ENCODE measurements around the gene CCDC85C.

The CCDC85C gene

DNA sequence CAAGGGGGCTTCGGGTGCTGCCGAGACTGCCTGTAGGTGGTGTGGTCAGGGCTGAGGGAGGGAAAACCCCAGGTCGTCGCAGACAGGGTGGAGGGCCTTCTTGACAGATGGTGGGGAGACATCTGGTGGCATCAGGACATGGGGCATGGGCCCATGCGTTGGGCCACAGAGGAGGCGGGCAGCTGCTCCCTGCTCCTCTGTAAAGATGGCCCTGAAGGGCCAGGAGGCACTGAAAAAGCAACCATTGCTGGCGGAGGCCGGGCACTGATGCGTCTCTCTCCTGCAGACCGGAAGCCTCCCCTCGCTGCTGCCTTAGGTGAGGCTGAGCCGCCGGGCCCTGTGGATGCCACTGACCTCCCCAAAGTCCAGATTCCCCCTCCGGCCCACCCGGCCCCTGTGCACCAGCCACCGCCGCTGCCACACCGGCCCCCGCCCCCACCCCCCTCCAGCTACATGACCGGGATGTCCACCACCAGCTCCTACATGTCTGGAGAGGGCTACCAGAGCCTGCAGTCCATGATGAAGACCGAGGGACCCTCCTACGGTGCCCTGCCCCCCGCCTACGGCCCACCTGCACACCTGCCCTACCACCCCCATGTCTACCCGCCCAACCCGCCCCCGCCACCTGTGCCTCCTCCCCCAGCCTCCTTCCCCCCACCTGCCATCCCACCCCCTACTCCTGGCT, 94.0 kb downstream of the CCDC85C start:
- no peak for DNase-seq

DNA sequence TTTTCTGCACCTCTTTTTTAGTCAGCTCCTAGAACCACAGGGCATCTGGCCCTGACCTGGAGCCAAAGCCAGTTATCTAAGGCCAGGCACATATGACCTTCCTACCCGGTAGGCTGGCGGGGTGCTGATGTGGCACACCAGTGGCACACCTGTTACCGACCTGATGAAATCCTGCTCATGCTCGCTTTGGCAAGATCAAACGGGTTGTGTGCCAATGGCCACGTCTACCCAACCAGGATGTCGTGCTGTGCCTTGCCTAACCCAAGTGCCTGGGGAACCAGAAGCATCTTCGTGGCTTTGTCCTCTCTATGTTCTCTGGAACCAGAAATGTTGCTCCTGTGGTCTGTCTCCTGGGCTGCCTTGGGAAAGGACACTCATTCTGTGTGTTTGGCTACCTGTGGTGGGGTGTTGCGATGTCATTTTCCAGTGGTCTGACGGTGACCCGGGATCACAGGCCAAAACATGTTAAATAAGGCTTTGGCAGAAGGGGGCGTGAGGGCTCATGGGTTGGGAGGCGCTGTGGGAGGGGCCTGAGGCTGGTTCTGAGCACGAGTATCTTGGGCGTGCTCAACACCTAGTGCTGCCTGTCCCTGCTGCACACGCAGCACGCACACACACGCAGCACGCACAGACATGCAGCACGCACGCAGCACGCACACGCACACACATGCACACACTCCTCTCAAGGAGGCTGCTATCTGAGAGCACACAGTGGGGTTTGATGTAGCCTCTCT, 94.9 kb downstream of the CCDC85C start:
- no peak for DNase-seq

DNA sequence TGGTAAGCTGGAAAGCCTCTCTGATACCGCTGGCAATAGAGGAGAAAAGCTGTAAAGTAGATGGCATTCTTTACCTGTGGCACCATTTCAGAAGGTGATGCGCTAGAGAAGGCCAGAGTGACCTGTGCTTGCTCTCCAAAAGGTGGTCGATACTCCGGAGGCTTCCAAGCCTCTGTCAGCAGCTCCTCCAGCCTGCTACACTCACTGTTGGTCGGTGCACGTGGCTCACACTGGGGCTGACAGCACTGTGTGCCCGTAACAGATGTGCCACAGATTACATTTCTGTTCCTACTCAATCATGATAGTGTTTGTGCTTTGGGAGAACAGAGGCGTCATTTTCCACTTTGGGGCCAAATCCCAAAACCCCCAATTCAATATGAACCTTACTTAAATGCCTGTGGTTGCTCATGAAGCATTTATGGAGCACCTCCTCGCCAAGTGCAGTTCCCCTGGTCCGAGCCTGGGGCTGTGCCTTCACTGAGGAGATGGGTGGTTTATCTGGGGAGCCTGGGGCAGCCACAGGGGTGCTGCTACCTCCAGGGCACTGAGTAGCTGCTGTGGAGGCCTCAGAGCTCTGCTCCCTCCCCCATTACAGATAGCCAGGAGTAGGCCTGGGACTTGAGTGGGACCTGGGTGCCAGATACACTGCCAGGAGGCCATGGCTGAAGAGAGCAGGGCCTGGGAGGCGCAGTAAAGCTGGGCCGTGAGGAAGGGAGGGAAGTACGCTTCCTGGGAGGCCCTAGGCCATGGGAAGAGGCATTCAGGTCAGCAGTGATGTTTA, 96.0 kb downstream of the CCDC85C start:
- DNase-seq, result no peak

GRCh38 chr14:99506276-99506675, 97.7 kb downstream of the CCDC85C start:
- no peak for DNase-seq

DNA sequence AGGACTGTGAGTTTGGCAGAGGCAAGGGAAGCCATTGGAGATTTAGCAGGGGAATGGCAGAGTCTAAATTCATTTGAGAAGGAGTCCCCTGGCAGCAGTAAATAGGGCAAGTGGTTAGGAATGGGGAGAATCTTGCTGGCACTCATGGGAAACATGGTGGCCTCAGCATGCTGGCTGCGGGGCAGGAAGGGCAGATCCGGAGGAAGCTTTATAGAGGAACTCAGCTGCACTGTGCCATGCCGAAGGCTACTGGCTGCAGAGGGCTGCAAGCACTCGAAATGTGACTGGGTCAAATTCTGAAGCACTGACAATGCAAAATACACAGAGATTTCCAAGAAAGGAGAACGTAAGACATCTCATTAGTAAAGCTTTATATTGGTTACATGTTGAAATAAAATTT, 98.9 kb downstream of the CCDC85C start:
- no peak for DNase-seq

GRCh38 chr14:99503848-99504453, 100.1 kb downstream of the CCDC85C start:
- no peak for DNase-seq

GRCh38 chr14:99502989-99503421, 101.0 kb downstream of the CCDC85C start:
- DNase-seq, result no peak

DNA sequence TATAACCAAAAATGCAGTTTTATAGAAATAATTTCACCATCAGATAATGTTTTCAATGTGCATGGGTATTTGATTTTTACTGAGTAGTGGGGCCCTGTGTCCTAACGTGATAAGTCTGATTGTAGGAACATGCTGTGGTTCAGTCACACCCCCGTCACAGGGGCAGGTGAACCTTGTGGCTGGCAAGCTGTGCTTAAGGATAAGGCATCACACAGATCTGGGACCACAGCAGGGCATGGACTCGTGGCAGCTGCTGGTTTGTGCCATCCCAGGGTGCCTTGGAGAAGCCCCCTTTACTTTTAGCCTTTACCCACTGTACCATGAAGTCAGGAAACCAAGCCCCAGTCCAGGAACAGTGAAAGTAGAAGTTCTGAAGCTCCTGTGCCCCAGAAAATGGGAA, 106.1 kb downstream of the CCDC85C start:
- no peak for DNase-seq

GRCh38 chr14:99497341-99497740, 106.7 kb downstream of the CCDC85C start:
- no peak for DNase-seq

GRCh38 chr14:99484106-99484505, 119.9 kb downstream of the CCDC85C start:
- no peak for DNase-seq

DNA sequence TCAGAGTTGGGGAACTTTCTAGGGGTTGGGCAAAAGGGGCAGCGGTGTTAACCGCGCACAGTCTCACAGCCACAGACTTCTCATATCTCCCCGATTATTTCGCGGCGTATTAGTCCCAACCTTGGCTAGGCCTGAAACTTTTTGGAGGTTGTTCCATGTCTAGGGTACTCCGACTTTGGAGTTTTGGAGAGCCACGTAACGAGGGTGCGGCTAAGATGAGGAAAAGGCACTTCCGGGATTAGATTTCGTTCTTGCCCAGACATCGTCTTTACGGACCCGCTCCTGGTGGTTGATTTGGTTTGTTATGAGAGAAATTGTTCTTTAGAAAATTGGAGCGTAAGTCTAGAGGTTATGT, 122.3 kb downstream of the CCDC85C start:
- peak; percentile 38 to 61 (median 58) for DNase-seq

DNA sequence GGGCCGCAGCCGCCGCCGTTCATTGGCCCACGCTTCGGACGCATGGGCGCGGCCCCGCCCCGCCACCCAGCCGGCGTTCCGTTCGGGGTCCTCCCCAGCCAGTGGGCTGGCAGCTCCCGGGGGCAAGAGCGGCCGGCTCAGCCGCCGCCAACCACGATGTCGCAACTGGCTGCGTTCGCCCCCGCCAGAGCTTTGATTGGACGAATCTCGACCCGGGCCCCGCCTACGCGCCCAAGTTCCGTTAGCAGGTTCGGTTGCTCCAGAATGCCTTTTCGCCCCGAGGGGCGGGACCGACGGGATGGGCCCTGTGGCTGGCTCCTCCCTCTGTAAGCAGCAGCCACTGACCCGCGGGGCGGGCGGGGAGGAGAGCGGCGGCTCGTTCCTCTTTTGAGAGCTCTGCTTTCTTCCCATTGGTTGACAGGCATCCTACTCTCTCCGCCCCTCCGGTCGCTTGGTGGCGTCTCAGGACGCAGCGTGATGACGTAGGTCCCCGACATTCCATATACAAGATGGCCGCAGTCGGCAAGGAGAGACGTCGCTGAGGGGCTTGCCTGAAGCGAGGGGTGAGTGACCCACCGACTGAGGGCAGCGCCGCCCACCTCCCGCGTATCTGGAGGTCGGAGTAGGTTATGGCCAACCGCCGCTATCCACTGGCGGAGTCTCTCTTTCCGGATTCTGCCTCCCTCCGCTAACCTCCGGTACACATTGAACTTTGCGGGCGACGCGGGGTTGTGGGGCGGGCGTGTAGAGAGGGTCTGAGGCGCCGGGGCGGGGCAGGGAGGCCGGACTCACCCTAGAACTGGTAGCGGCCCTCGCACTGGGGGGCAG, 122.9 kb downstream of the CCDC85C start, which contains the start of gene CCNK:
CCNK (plus strand) TSS at position 493 of the 828 bp plus-strand sequence. CDS start 11,269 bp downstream, outside the sequence.
- DNase-seq, result peak; percentile 100

DNA sequence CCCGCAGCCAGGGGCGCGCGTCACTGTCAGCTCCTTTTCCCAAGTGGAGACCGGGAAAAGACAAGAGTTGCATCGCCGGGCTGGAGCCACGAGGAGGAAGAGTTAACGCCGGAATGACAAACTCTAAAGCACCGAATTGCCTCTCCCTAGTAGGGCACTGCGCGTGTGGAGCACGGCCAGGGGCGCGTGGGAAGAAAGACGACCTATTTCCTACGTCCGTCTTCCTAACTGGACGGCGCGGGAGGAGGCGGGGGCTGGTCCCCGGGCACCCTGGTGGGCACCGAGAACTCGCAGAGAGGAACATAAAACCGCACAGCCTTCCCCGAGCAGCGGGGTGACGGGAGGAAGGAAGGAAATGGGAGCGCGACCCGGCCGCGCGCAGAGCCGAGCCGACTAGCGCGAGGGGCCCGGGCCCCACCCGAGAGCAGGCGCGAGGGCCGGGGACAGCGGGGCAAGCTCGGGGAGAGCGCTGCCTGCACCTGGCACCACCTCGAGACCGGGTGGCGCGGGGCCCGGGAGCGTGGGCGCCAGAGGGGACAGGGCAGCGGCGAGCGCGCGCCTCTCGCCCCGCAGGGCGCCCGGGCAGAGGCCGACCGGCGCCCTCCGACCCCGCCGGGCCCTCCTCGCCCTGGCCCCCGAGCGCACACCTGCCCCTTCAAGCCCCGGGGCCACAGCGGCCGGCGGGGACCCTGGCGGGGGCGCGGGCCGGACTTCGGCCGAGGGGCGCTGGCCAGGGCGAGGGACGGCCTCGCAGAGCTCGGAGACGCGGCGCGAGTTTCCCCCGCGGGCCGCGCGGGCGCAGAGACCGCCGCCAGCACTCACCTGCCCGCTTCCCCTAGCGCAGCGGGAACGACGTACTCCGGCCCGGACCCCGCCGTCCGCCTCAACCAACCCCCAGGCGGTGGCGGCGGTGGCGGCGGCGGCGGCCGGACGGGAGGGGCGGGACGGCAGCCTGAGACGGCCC, 123.8 kb downstream of the CCDC85C start, which contains the start of gene SETD3:
SETD3 (minus strand) TSS at position 954 of the 964 bp plus-strand sequence. CDS start 15,054 bp downstream, outside the sequence.
- peak; percentile 91 to 96 (median 94) for DNase-seq

DNA sequence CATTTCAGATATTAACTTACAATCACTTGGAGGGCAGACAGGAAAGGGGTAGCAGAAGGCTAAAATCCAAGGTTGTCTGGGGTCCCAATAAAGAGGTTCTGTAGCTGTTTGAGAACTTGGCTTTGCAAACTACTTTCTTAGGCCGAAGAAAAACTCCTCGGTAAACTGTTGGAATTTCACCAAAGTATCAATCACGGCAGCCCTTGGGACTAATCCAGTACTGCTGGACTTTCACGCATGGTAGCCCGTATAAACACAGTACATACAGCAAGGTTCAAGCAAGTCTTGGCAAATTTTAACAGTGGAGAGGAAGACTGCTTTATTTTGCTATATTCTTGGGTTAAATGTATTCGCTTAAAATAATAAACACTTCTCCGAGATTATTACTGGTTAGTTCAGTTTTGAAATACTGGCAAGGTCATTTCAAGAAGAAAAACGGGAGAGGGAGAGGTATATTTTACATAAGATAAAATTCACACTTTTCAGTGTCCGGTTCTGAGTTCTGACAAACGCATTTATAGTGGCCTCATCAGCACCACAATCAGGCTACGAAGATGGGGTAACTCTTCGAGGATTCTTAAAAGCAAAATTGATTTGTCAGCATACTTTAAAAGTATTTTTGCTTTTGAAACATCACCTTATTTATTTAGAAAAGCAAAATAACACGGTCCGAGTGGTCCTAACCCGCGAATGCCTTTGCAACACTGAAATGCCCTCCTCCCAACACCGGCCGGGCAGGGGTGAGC, 124.7 kb downstream of the CCDC85C start:
- DNase-seq, result no peak

DNA sequence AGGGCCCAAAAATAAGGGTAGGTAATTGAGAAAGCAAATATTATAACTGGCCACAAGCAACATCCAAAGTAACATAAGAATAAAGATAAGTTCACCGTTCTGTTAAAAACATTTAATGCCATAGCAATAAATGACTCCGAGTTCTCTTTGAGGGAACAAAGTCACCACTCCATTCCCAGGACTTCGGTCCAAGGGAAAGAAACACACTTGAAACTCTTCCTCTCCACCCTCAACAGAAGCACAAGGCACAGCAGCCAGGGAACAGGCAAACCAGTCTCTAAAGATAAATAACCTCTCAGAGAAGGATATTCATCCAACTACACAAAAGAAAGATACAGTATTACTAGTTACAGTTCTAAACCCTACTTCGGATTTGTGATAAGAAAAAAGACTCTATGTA, 125.9 kb downstream of the CCDC85C start:
- DNase-seq, result no peak

DNA sequence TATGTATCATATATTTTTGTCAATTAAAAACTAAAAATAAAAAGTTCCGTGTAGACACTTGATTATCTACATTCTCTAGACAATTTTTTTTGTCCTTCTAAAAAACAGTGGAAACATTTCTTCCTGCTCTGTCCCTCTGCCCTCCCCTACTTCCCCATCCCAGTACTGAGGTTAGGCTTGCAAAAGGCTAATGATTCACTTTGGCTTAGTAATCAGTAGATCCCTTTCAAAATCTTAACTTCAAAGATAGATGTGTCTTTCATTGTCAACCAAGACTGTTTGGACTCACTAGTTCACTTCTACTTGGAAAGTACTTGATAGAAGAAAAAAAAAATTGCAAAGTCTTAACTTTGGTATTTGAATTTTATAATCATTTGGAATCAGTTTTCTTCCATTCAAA, 127.1 kb downstream of the CCDC85C start:
- peak; percentile 46 to 84 (median 76) for DNase-seq

GRCh38 chr14:99475660-99476059, 128.3 kb downstream of the CCDC85C start:
- no peak for DNase-seq

- DNase-seq, result no peak
Observed at GRCh38 chr14:99475179-99475578, 128.8 kb downstream of the CCDC85C start.

DNA sequence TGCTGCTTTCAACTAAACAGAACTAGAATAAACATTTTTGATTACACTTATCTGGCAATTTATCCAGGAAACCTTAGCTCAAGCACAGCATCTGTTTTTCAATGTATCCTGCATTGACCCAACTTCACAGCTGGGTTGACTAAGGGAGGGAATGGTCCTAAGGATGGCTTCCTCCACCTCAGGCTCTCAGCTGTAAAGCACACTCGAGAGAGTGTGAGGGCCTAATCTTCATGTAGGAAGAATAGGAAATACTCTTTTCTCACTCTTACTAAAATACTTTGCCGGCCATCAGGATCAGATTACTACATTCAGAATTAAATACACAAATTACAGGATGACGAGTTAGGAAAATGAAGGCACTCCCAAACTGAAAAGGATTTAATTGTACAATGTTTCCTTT, 130.5 kb downstream of the CCDC85C start:
- no peak for DNase-seq

GRCh38 chr14:99472937-99473336, 131.1 kb downstream of the CCDC85C start:
- no peak for DNase-seq

Measured in suppressor macrophage (primary cell).